HG03060 (cell line): Measurements from ENCODE around the gene NRP1.

Experiments used
- ATAC-seq: cut with Tn5 transposase; IDR thresholded peaks from one replicate; pipeline ENCODE4 v1.9.1; 2021; ENCODE audit warnings: low read depth, moderate number of reproducible peaks; ENCODE audit not compliant: unreplicated experiment

Gene NRP1

DNA sequence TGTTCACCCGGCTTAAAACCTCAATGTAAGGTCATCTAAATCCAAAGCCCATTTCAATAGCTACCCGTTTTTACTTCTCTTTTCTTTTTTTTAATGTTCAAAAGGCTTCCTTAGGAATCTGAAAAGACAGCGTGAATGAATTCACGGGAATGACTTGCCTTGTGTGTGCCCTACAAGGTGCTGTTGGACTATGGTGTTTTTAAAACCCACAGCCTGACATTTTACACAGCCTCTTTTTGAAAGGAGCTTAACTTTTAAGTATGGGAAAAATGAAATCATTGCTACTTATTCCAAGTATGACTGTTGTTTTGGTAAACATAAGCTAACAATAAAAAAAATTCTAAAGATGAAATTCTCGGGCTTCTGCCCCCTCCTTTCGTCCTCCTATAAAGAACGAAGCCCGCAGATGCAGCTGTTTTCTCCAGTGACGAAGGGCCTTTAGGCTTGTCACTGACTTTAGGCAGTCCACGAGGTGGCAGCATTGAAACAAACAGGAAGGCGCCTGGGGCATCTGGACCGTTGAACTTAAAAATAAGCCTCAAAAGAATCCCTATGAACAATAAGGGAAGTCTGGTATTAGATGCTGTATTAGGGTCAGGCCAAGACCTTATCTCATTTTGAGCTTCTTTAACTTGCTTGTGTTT is 141.3 kb downstream of the NRP1 start:
- ATAC-seq, result peak; percentile 70

DNA sequence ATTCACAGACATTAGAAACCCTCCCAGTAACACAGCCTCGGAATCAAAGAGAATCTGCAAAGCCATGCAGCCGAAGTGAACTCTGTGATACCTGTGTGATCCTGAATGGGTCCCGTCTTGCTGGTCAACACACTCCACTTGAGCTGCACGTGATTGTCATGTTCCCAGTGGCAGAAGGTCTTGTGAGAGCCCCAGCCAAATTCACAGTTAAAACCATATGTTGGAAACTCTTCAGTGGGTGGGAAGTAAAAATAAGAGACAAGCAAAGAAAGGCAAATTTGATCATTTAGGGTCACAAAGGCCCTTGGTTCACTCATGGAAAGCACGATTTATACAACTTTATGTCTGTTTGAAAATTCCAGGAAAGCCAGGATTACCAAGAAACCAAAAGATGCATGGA is 142.3 kb downstream of the NRP1 start:
- no peak for ATAC-seq

DNA sequence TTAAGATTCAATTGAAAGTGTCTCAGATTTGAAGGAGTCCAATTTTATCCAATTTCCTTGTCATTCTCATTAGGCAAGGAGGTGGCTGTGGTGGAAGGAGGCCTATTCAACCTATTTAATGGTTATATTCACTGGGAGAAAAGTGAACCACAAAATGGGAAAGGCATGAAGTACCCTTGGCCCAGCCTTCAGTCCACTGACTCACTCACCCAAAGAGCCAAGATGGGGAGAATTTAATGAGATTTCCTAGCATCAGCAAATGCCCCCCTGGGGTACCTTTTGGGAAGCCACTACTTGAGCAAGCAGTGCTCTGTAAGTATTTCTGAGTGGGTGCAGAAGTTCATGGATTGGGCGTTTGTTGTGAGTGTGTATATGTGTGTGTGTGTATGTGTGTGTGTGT is 144.1 kb downstream of the NRP1 start:
- no peak for ATAC-seq

- no peak for ATAC-seq
Observed at GRCh38 chr10:33189808-33190207, 144.7 kb downstream of the NRP1 start.

DNA sequence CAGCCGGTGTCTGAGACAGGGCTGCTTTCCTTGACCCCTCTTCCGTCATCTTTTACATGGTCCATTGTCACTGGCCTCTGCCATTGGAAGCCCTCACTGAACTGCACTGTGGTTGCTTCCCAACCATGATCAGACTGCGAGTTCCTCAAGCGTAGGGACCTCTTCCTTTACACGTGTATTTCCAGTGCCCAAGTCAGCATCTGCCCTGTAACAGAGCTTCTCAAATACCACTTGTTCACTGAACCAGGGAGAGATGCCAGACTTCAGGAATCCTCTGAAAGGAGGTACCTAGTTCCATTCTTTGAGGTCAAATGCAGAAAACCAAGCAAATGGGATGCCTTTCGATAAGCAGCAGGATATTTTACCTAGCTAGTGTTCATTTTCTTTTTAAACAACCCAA is 145.1 kb downstream of the NRP1 start:
- no peak for ATAC-seq

- ATAC-seq, result no peak
Observed at GRCh38 chr10:33187427-33187999, 147.0 kb downstream of the NRP1 start.

DNA sequence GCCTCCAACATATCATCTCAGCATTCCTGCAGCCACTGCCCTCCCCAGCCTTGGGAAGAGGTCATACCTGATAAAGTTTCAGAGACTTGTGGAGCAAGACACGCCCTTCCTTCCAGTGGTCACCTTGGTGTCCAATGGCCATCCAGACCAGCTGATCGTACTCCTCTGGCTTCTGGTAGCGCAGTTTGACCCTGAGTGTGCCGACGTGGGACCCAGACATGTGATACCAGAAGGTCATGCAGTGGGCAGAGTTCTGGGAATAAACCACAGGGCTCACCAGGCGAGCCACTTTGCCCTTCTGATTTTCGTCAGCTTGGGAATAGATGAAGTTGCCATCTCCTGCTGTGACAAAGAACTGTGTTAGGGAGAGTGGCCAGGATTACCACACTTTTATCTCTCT is 148.3 kb downstream of the NRP1 start:
- no peak for ATAC-seq

DNA sequence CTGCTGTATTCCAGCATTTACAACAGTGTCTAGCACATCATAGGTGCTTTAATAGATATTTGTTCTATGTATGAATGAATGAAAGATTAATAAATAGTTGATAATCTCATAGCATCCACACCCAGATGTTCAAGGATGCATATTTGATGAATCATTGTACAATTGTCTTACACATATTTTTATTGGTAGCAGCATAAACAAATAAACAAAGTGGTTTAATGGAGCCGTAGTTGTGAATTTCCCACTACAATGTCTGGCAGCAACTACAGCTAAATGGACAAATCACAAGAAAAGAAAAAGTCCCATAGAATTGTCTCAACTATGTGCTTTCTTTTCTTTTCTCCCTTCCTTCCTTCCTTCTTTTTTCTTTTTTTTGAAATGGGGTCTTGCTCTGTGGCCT is 150.8 kb downstream of the NRP1 start:
- no peak for ATAC-seq

DNA sequence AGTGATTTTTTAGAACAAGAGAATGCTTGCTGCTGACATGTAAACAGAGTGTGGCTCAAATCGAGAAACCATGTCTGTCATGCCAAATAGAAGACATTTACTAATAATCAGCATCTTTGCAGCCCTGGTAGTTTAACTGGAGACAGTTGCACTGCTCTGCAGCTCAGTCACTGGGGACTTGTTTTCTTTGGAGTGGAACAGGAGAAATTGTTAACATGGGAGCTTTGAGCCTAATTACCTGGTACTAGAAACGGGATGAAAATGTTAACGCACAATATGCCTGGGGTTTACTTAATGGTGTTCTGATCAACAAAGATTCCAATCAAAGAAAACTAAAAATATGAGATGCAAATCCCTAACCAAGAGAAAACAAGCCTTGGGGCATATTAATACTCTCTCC is 153.5 kb downstream of the NRP1 start:
- ATAC-seq, result no peak

DNA sequence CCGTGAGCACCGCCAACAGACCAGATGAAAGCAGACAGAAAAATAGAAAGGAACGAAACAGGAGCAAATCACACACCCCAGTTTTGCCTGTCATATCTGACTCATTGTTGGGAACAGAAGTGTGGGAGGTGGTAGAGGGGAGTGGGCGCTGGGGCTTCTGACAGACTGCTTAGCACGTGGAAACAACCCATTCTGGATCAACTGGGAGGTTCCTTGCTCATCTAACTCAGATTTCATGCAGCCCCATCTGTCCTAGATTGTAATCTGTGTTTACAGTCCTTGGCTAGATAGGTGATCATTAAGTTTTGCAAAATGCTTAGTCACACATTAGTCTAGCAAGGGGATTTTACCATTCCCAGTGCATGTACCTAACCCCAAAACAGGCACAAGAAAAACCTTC is 154.1 kb downstream of the NRP1 start:
- no peak for ATAC-seq

GRCh38 chr10:33179067-33179466 is 155.4 kb downstream of the NRP1 start:
- no peak for ATAC-seq

DNA sequence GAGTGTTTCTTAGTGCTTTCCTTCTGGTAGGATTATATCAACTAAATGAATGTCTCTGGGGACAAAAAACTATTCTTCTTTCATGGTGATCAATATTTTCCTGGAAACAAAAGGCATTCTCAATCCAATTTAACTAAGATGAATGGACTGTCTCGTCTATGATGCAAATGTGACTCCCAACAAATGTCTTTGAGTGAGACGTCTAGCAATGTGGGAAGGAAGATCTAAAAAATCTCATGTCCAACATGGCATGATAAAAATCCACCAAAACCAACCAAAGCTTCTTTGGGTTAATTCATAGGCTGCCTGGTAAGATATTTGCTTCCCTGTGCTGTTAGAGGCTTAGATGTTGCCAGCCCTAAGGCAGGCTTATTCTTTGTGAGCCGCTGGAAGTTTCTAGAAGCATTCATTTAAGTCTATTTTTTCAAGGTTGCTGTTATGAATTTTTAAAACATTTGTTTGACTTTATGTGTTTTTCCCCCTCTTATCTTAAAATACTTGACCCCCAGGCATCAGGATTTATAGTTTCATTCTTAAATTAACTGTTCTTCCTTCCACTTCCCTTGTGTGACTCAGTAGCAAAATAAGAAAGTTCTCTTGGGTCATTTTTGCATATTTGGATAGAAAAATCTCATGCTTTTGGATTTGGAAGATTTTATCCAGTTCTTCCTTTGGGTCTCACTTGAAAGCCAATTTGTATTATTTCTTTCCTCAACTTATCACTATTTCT is 156.3 kb downstream of the NRP1 start:
- no peak for ATAC-seq

DNA sequence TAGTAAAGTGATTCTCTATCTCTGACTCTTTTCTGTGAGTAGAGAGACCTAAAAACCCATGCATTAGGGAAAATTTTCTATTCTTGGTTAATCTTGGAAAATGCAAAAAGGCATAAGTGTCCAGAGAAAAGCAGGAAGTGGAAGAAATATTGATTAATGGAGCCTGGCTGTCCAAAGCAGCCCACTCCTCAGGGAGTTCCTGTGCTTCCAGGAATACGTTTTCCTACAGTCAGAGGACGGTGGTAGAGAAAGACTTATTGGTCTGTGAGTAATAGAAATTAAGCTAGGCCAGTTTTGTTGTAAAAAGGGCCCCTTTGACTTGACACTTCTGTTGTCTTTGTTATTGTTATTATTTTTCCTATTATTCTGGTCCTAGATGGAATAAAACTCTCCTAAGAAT is 157.8 kb downstream of the NRP1 start:
- no peak for ATAC-seq

- ATAC-seq, result no peak
Observed at GRCh38 chr10:33174674-33175434, 159.6 kb downstream of the NRP1 start.

DNA sequence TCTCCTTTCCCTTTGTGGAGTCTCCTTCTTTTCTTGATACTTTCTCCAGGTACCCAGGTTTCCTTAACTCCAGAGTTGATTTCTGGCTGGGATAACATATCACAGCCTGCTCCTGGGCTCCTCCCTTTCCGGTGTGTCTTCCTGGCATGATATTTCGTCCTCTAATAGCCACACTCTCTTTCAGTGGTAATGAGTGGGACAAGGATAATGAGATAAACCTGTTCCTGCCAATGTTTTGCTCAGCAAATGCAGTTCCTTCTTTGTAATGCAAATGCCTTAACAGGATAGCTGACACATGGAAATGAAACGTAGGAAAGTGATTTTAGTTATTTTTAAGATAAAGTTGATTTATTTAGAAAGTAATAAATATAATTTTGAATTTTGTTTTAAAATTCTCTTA is 168.6 kb downstream of the NRP1 start:
- ATAC-seq, result no peak

GRCh38 chr10:33164060-33164709 is 170.3 kb downstream of the NRP1 start:
- no peak for ATAC-seq

GRCh38 chr10:33162248-33162575 is 172.3 kb downstream of the NRP1 start:
- no peak for ATAC-seq

DNA sequence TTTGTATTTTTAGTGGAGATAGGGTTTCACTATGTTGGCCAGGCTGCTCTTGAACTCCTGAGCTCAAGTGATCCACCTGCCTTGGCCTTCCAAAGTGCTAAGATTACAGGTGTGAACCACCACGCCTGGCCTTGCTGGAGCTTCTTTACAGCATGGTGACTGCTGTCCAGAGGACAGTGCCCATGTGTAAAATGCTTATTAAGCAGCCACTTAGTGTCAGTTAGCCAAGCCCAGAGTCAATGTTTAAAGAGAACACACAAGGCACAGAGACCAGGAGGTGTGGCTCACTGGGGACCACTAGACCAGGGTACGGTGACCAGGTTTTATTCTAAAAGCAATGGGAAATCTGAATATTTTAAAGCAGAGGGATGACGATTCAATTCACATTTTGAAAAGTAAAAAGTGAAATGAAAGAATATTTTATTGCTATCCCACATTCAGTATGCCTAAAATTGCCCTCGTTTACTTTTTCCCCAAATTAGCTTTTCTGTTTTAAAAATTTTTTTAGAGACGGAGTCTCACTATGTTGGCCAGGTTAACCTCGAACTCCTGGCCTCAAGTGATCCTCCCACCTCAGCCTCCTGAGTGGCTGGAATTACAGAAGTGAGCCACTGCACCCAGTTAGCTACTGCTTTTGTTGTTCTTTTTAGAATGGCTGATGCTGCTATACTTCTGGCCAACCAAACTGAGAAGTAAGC is 172.8 kb downstream of the NRP1 start:
- no peak for ATAC-seq

GRCh38 chr10:33160151-33160550 is 174.3 kb downstream of the NRP1 start:
- ATAC-seq, result no peak

- ATAC-seq, result no peak
Observed at GRCh38 chr10:33157103-33157502, 177.4 kb downstream of the NRP1 start.
